Mammary epithelial cell (primary cell): ENCODE results near the gene KAZALD1.

Source experiments
- CTCF ChIP-seq, 2 donors: IDR thresholded peaks in 1 of 2; conservative IDR thresholded peaks in 1 of 2; 2 replicates each; pipeline ENCODE4 v1.5.1; 2011 to 2012; ENCODE audit warnings: inconsistent platforms in 2 of 2, low read length in 2 of 2, mild to moderate bottlenecking in 2 of 2, control low read depth in 1 of 2, low read depth in 1 of 2; ENCODE audit not compliant: insufficient read depth in 1 of 2; ENCODE audit errors: extremely low read depth in 1 of 2
- EZH2 ChIP-seq: IDR thresholded peaks from 2 replicates; pipeline ENCODE4 v1.6.1; 2012; ENCODE audit warnings: low read length, inconsistent platforms, borderline replicate concordance

GRCh38 chr10:101056365-101057151 lies 5.2 kb upstream of the KAZALD1 start:
- TF ChIP-seq CTCF (conservative IDR thresholded peaks at IDR 0.05 in 1 of 2, IDR thresholded peaks at IDR 0.05 in 1 of 2; ENCODE audit: extremely low read depth in 1 of 2, insufficient read depth in 1 of 2, low read depth in 1 of 2, low read length in 2 of 2) (no peak), EZH2 (no peak)
